Mammary epithelial cell (primary cell): ENCODE data around the gene NDFIP1.

Experiments used
- EZH2 ChIP-seq: IDR thresholded peaks from 2 replicates; pipeline ENCODE4 v1.6.1; 2012; ENCODE audit warnings: low read length, inconsistent platforms, borderline replicate concordance
- TF ChIP-seq, protein P1 (sequence below), 2 donors: IDR thresholded peaks in 1 of 2; conservative IDR thresholded peaks in 1 of 2; 2 replicates each; pipeline ENCODE4 v1.5.1; 2011 to 2012; ENCODE audit warnings: inconsistent platforms in 2 of 2, low read length in 2 of 2, mild to moderate bottlenecking in 2 of 2, control low read depth in 1 of 2, low read depth in 1 of 2; ENCODE audit not compliant: insufficient read depth in 1 of 2; ENCODE audit errors: extremely low read depth in 1 of 2

DNA sequence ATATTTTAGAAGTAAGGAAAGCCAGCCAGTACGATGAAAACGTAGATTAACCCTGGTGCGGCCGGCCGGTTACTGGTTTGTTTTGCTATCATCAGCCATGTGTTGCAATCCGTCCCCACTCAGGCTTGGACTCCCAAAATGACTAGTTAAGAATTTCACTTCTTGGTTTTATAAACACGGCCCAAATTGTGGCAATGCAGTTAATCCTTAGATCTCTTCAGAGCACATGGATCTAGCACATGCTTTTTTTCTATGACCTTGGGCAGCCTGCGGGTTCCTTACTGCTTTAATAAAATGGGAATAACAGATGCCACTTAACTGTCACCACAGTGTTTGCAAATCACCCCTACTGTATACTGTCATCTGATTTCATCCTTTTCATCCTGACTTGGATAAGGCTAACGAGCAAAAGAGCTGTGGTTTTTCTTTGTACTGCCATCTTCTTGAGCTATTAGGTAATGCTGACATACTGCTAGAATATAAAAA lies 1.5 kb downstream of the NDFIP1 start:
- TF ChIP-seq, protein P1, sequence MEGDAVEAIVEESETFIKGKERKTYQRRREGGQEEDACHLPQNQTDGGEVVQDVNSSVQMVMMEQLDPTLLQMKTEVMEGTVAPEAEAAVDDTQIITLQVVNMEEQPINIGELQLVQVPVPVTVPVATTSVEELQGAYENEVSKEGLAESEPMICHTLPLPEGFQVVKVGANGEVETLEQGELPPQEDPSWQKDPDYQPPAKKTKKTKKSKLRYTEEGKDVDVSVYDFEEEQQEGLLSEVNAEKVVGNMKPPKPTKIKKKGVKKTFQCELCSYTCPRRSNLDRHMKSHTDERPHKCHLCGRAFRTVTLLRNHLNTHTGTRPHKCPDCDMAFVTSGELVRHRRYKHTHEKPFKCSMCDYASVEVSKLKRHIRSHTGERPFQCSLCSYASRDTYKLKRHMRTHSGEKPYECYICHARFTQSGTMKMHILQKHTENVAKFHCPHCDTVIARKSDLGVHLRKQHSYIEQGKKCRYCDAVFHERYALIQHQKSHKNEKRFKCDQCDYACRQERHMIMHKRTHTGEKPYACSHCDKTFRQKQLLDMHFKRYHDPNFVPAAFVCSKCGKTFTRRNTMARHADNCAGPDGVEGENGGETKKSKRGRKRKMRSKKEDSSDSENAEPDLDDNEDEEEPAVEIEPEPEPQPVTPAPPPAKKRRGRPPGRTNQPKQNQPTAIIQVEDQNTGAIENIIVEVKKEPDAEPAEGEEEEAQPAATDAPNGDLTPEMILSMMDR (conservative IDR thresholded peaks at IDR 0.05 in 1 of 2, IDR thresholded peaks at IDR 0.05 in 1 of 2; ENCODE audit: extremely low read depth in 1 of 2, insufficient read depth in 1 of 2, low read depth in 1 of 2, low read length in 2 of 2), result peak in 1 of 2 donors; percentile 17
- no peak for TF ChIP-seq EZH2
